ENCODE results near the gene ARSG. TPM values are rescaled to one million over a fixed set of nuclear protein-coding genes. Genes with fewer than 3 reads are reported as not detected.

ARSG gene
- polyA plus RNA-seq, 1 donor from 2014 or later = 16.9 TPM

GRCh38 chr17:68304706-68305105 is 13.4 kb downstream of the ARSG start:
- Histone ChIP-seq H3K4me2 (ENCODE audit: low read length) (no peak overlapping the region), H3K9me2 (ENCODE audit: insufficient read depth, low read length) (no peaks in the 10 kb centered on the region), H3K36me3 (ENCODE audit: insufficient read depth, low read length) (no peaks in the 10 kb centered on the region), H2AFZ (ENCODE audit: low read depth, low read length) (no peak overlapping the region), H3K79me2 (replicated peaks; ENCODE audit: insufficient read depth, low read length) (no peaks in the 10 kb centered on the region), H4K20me1 (ENCODE audit: insufficient read depth) (no peaks in the 10 kb centered on the region), H3K27ac (ENCODE audit: low read length) (no peak overlapping the region), H3K4me3 (ENCODE audit: low read length) (no peak overlapping the region), H3K27me3 (ENCODE audit: insufficient read depth, low read depth, low read length) (no peaks in the 10 kb centered on the region), H3F3A (ENCODE audit: insufficient read depth, low read length, poor library complexity, severe bottlenecking) (no peaks in the 10 kb centered on the region), H3K9me3 (ENCODE audit: low read length) (peaks cover 3% of the 10 kb centered on the region), H3K9ac (ENCODE audit: low read length) (no peak overlapping the region)
- TF ChIP-seq MXI1 (conservative IDR thresholded peaks at IDR 0.05; ENCODE audit: poor library complexity, severe bottlenecking) (no peak), CTCF (IDR thresholded peaks at IDR 0.05; ENCODE audit: poor library complexity, severe bottlenecking) (no peak), POLR2AphosphoS5 (IDR thresholded peaks at IDR 0.05) (no peak), EZH2 (IDR thresholded peaks at IDR 0.05; ENCODE audit: borderline replicate concordance, insufficient read depth, low read length, poor library complexity, severe bottlenecking) (no peak), EP300 (conservative IDR thresholded peaks at IDR 0.05; ENCODE audit: poor library complexity, severe bottlenecking) (no peak), TAF1 (IDR thresholded peaks at IDR 0.05; ENCODE audit: low read depth) (no peak), SMC3 (conservative IDR thresholded peaks at IDR 0.05; ENCODE audit: poor library complexity) (no peak), RAD21 (conservative IDR thresholded peaks at IDR 0.05) (no peak)
- TF ChIP-seq, protein P1, sequence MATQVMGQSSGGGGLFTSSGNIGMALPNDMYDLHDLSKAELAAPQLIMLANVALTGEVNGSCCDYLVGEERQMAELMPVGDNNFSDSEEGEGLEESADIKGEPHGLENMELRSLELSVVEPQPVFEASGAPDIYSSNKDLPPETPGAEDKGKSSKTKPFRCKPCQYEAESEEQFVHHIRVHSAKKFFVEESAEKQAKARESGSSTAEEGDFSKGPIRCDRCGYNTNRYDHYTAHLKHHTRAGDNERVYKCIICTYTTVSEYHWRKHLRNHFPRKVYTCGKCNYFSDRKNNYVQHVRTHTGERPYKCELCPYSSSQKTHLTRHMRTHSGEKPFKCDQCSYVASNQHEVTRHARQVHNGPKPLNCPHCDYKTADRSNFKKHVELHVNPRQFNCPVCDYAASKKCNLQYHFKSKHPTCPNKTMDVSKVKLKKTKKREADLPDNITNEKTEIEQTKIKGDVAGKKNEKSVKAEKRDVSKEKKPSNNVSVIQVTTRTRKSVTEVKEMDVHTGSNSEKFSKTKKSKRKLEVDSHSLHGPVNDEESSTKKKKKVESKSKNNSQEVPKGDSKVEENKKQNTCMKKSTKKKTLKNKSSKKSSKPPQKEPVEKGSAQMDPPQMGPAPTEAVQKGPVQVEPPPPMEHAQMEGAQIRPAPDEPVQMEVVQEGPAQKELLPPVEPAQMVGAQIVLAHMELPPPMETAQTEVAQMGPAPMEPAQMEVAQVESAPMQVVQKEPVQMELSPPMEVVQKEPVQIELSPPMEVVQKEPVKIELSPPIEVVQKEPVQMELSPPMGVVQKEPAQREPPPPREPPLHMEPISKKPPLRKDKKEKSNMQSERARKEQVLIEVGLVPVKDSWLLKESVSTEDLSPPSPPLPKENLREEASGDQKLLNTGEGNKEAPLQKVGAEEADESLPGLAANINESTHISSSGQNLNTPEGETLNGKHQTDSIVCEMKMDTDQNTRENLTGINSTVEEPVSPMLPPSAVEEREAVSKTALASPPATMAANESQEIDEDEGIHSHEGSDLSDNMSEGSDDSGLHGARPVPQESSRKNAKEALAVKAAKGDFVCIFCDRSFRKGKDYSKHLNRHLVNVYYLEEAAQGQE (IDR thresholded peaks at IDR 0.05; ENCODE audit: borderline replicate concordance) = no peak

GRCh38 chr17:68305142-68305541 is 13.8 kb downstream of the ARSG start:
- H3K4me2 ChIP-seq (ENCODE audit: low read length) = no peak overlapping the region
- H4K20me1 ChIP-seq (ENCODE audit: insufficient read depth) = no peaks in the 10 kb centered on the region
- no peaks in the 10 kb centered on the region for H3K27me3 ChIP-seq (ENCODE audit: insufficient read depth, low read depth, low read length)
- no peaks in the 10 kb centered on the region for H3K9me2 ChIP-seq (ENCODE audit: insufficient read depth, low read length)
- no peak overlapping the region for H3K4me3 ChIP-seq (ENCODE audit: low read length)
- TF ChIP-seq RAD21 (conservative IDR thresholded peaks at IDR 0.05) = no peak
- TF ChIP-seq POLR2AphosphoS5 (IDR thresholded peaks at IDR 0.05) = no peak
- TF ChIP-seq TAF1 (IDR thresholded peaks at IDR 0.05; ENCODE audit: low read depth) = no peak
- no peak for TF ChIP-seq EP300 (conservative IDR thresholded peaks at IDR 0.05; ENCODE audit: poor library complexity, severe bottlenecking)
- TF ChIP-seq EZH2 (IDR thresholded peaks at IDR 0.05; ENCODE audit: borderline replicate concordance, insufficient read depth, low read length, poor library complexity, severe bottlenecking) = no peak
- no peak for TF ChIP-seq MXI1 (conservative IDR thresholded peaks at IDR 0.05; ENCODE audit: poor library complexity, severe bottlenecking)
- H3F3A ChIP-seq (ENCODE audit: insufficient read depth, low read length, poor library complexity, severe bottlenecking) = no peaks in the 10 kb centered on the region
- H3K79me2 ChIP-seq (replicated peaks; ENCODE audit: insufficient read depth, low read length) = no peaks in the 10 kb centered on the region
- no peak overlapping the region for H3K27ac ChIP-seq (ENCODE audit: low read length)
- no peaks in the 10 kb centered on the region for H3K36me3 ChIP-seq (ENCODE audit: insufficient read depth, low read length)
- no peak overlapping the region for H2AFZ ChIP-seq (ENCODE audit: low read depth, low read length)
- peaks cover 3% of the 10 kb centered on the region for H3K9me3 ChIP-seq (ENCODE audit: low read length)
- H3K9ac ChIP-seq (ENCODE audit: low read length) = no peak overlapping the region
